Keratinocyte (primary cell): ENCODE data around the gene FANCI. TPM values are rescaled to one million over a fixed set of nuclear protein-coding genes. Genes with fewer than 3 reads are reported as not detected.

Experiments used
- DNase-seq: peaks from one replicate; pipeline ENCODE4 v3.0.0-alpha.2; 2011; ENCODE audit warnings: low read depth, missing footprints, low spot score
- FAIRE-seq: peaks from 2 replicates; lab custom pipeline; 2011; peaks lifted over from hg19 to GRCh38; lab: Jason Lieb, UNC
- H2AFZ ChIP-seq: 2 replicates; pipeline ENCODE4 v1.6.0; 2012; ENCODE audit warnings: low read length, control low read depth, inconsistent platforms; ENCODE audit not compliant: control insufficient read depth
- H3K27ac ChIP-seq: 2 replicates; pipeline ENCODE4 v1.5.1; 2011; ENCODE audit warnings: low read length; ENCODE audit not compliant: control insufficient read depth, insufficient read depth
- H3K27me3 ChIP-seq: 3 replicates; pipeline ENCODE4 v1.6.0; 2011; ENCODE audit warnings: low read length; ENCODE audit not compliant: control insufficient read depth, insufficient read depth; ENCODE audit errors: extremely low read depth
- H3K36me3 ChIP-seq, 2 experiments: 2 replicates in 1 of 2; 3 replicates in 1 of 2; pipeline ENCODE4 v1.5.1; 2011; ENCODE audit warnings: low read length in 2 of 2, mild to moderate bottlenecking in 1 of 2; ENCODE audit not compliant: control insufficient read depth in 2 of 2, insufficient read depth in 2 of 2; ENCODE audit errors: extremely low read depth in 1 of 2
- H3K4me1 ChIP-seq: 3 replicates; pipeline ENCODE4 v1.5.1; 2011; ENCODE audit warnings: low read length; ENCODE audit not compliant: control insufficient read depth, insufficient read depth; ENCODE audit errors: extremely low read depth
- H3K4me2 ChIP-seq: 3 replicates; pipeline ENCODE4 v1.6.0; 2011; ENCODE audit warnings: low read depth, low read length; ENCODE audit not compliant: control insufficient read depth, insufficient read depth; ENCODE audit errors: extremely low read depth
- H3K4me3 ChIP-seq, 3 experiments: fragments of 200-600 bp in 1 of 3; sonication (generic) in 1 of 3; 2 replicates in 2 of 3; 3 replicates in 1 of 3; pipeline ENCODE4 v1.5.1; 2011 to 2016; ENCODE audit warnings: low read length in 3 of 3, mild to moderate bottlenecking in 3 of 3, control low read depth in 2 of 3, inconsistent platforms in 1 of 3, low read depth in 1 of 3, mixed read lengths in 1 of 3, mixed run types in 1 of 3, moderate library complexity in 1 of 3; ENCODE audit not compliant: control insufficient read depth in 2 of 3, insufficient read depth in 2 of 3; ENCODE audit errors: extremely low read depth in 1 of 3
- H3K79me2 ChIP-seq: 2 replicates; pipeline ENCODE4 v1.6.0; 2012; ENCODE audit warnings: low read length; ENCODE audit not compliant: control insufficient read depth, insufficient read depth
- H3K9ac ChIP-seq: 3 replicates; pipeline ENCODE4 v1.6.0; 2011; ENCODE audit warnings: low read length; ENCODE audit not compliant: control insufficient read depth, insufficient read depth; ENCODE audit errors: extremely low read depth
- H3K9me1 ChIP-seq: 3 replicates; pipeline ENCODE4 v1.6.0; 2011; ENCODE audit warnings: low read length; ENCODE audit not compliant: control insufficient read depth, insufficient read depth; ENCODE audit errors: extremely low read depth
- H3K9me3 ChIP-seq: 2 replicates; pipeline ENCODE4 v1.5.1; 2012; ENCODE audit warnings: low read depth, low read length; ENCODE audit not compliant: control insufficient read depth
- H4K20me1 ChIP-seq: 3 replicates; pipeline ENCODE4 v1.6.0; 2011; ENCODE audit warnings: low read length; ENCODE audit not compliant: control insufficient read depth, insufficient read depth; ENCODE audit errors: extremely low read depth
- CTCF ChIP-seq, 3 experiments: IDR thresholded peaks in 1 of 3; conservative IDR thresholded peaks in 1 of 3; optimal IDR thresholded peaks in 1 of 3; 2 replicates in 2 of 3; 3 replicates in 1 of 3; pipeline versions ENCODE3 to v1.5.1; 2011; ENCODE audit warnings: low read length in 3 of 3, mild to moderate bottlenecking in 3 of 3, moderate library complexity in 2 of 3, control low read depth in 1 of 3, inconsistent platforms in 1 of 3; ENCODE audit not compliant: insufficient read depth in 2 of 3; ENCODE audit errors: extremely low read depth in 1 of 3
- EZH2 ChIP-seq: IDR thresholded peaks from one replicate; pipeline ENCODE4 v1.6.1; 2012; ENCODE audit warnings: inconsistent platforms, mild to moderate bottlenecking, low read length, moderate library complexity
- dilution Hi-C: fragments of 300-500 bp; cut with MboI; formaldehyde crosslinking; loops from one replicate; pipeline ENCODE4 v1.7.0; 2020; ENCODE audit warnings: low sequenced_read_pairs; ENCODE audit not compliant: extremely low pct_ligation_motif_present
- polyA plus RNA-seq, 5 experiments: library from polyadenylated mRNA; depleted of rRNA in 3 of 5; stranded (reverse) in 3 of 5; stranded (forward) in 1 of 5; unstranded in 1 of 5; fragments of >200 nt; gene quantifications; 1 replicate in 1 of 5; 2 replicates in 3 of 5; 3 replicates in 1 of 5; pipeline versions ENCODE4 v1.2.1 to v1.2.3, GENCODE V29; 2011 to 2012; ENCODE audit warnings: missing spikeins in 2 of 5, low read depth in 1 of 5, low replicate concordance in 1 of 5

The FANCI gene
- polyA plus RNA-seq, 1 donor (not counting 4 experiments of a cell fraction or from before 2014, with no cell fraction given) = 21.8 TPM

- Histone ChIP-seq H3K9me3 (no peaks in the 10 kb centered on the region), H3K27ac (no peak overlapping the region), H4K20me1 (no peaks in the 10 kb centered on the region), H3K27me3 (peaks cover under 1% of the 10 kb centered on the region), H3K4me1 (no peaks in the 10 kb centered on the region), H3K9ac (no peak overlapping the region), H3K79me2 (no peaks in the 10 kb centered on the region), H3K4me3 (no peak overlapping the region), H3K36me3 (no peaks in the 10 kb centered on the region), H3K9me1 (no peaks in the 10 kb centered on the region), H3K4me2 (no peak overlapping the region), H2AFZ (no peak overlapping the region)
- no peak for DNase-seq
- dilution Hi-C loops = no loop called here
- FAIRE-seq = no peak
- TF ChIP-seq EZH2 (no peak), CTCF (optimal IDR thresholded peaks at IDR 0.05 in 1 of 3, IDR thresholded peaks at IDR 0.05 in 1 of 3, conservative IDR thresholded peaks at IDR 0.05 in 1 of 3; ENCODE audit: extremely low read depth in 1 of 3, insufficient read depth in 2 of 3, low read length in 3 of 3) (no peak)
These were observed 32.1 kb upstream of the FANCI start for GRCh38 chr15:89211678-89212170.

- Histone ChIP-seq H3K9ac (no peak overlapping the region), H3K4me3 (no peak overlapping the region), H3K4me2 (no peak overlapping the region), H2AFZ (no peak overlapping the region), H3K9me3 (no peaks in the 10 kb centered on the region), H3K79me2 (no peaks in the 10 kb centered on the region), H4K20me1 (no peaks in the 10 kb centered on the region), H3K27ac (no peak overlapping the region), H3K36me3 (no peaks in the 10 kb centered on the region), H3K4me1 (no peaks in the 10 kb centered on the region), H3K9me1 (no peaks in the 10 kb centered on the region), H3K27me3 (peaks cover 16% of the 10 kb centered on the region)
- dilution Hi-C loops = no loop called here
- TF ChIP-seq CTCF (optimal IDR thresholded peaks at IDR 0.05 in 1 of 3, IDR thresholded peaks at IDR 0.05 in 1 of 3, conservative IDR thresholded peaks at IDR 0.05 in 1 of 3; ENCODE audit: extremely low read depth in 1 of 3, insufficient read depth in 2 of 3, low read length in 3 of 3) = no peak
- no peak for TF ChIP-seq EZH2
- no peak for DNase-seq
- no peak for FAIRE-seq
These were observed 28.2 kb upstream of the FANCI start for GRCh38 chr15:89215627-89216026.
